Caco-2 (cell line): ENCODE data around the gene USP8. TPM values are rescaled to one million over a fixed set of nuclear protein-coding genes. Genes with fewer than 3 reads are reported as not detected.

Experiments
- BruUV-seq: library from RNA; stranded (reverse); fragments of 400-500 nt; replicated peaks from 2 replicates; lab custom pipeline; 2021; lab: Mats Ljungman, UMichigan
- CTCF ChIA-PET: fragments of 300-600 bp; sonication (Branson Sonifier 250); formaldehyde crosslinking; loops from one replicate; lab custom pipeline; 2022; ENCODE audit warnings: antibody characterized with exemption; lab: Charles Lee
- POLR2A ChIA-PET: fragments of 300-600 bp; sonication (Branson Sonifier 250); formaldehyde crosslinking; loops from one replicate; lab custom pipeline; 2022; ENCODE audit warnings: antibody characterized with exemption; lab: Charles Lee
- DNase-seq, 2 experiments: peaks; one replicate each; pipeline versions ENCODE4 v3.0.0 to v3.0.0-alpha.2; 2020 to 2022
- H3K27me3 ChIP-seq: replicated peaks from 2 replicates; pipeline ENCODE4 v1.6.0; 2011; ENCODE audit warnings: low read length; ENCODE audit not compliant: control insufficient read depth, insufficient read depth
- H3K36me3 ChIP-seq: 2 replicates; pipeline ENCODE4 v1.5.1; 2011; ENCODE audit warnings: low read length; ENCODE audit not compliant: control insufficient read depth, insufficient read depth
- H3K4me1 ChIP-seq: fragments of 250-450 bp; sonication (Bioruptor Pico); 2 replicates; pipeline ENCODE4 v1.5.1; 2020; ENCODE audit warnings: mild to moderate bottlenecking
- H3K4me3 ChIP-seq: 2 replicates; pipeline ENCODE4 v1.5.1; 2011; ENCODE audit warnings: low read depth, mild to moderate bottlenecking, control low read depth, low read length
- H3K9me3 ChIP-seq: fragments of 250-450 bp; sonication (Bioruptor Pico); 2 replicates; pipeline ENCODE4 v1.5.1; 2020; ENCODE audit warnings: mild to moderate bottlenecking, moderate library complexity
- H3K27ac Mint-ChIP-seq: one replicate; pipeline ENCODE4 v1.8.0; 2022; ENCODE audit warnings: mixed read lengths; ENCODE audit not compliant: unreplicated experiment
- H3K27me3 Mint-ChIP-seq: one replicate; pipeline ENCODE4 v1.8.0; 2022; ENCODE audit warnings: mixed read lengths; ENCODE audit not compliant: insufficient read depth, unreplicated experiment
- H3K36me3 Mint-ChIP-seq: one replicate; pipeline ENCODE4 v1.8.0; 2022; ENCODE audit warnings: mild to moderate bottlenecking, mixed read lengths; ENCODE audit not compliant: insufficient read depth, unreplicated experiment
- H3K4me1 Mint-ChIP-seq: one replicate; pipeline ENCODE4 v1.8.0; 2022; ENCODE audit warnings: low read depth, mixed read lengths; ENCODE audit not compliant: unreplicated experiment
- H3K4me3 Mint-ChIP-seq: one replicate; pipeline ENCODE4 v1.8.0; 2022; ENCODE audit warnings: mild to moderate bottlenecking, moderate library complexity, mixed read lengths; ENCODE audit not compliant: unreplicated experiment
- H3K9me3 Mint-ChIP-seq: one replicate; pipeline ENCODE4 v1.8.0; 2022; ENCODE audit warnings: mixed read lengths; ENCODE audit not compliant: unreplicated experiment
- CTCF ChIP-seq, 2 experiments: fragments of 200-600 bp in 1 of 2; IDR thresholded peaks; 1 replicate in 1 of 2; 2 replicates in 1 of 2; pipeline versions ENCODE4 v1.5.1 to v1.8.0; 2011 to 2022; ENCODE audit warnings: antibody characterized with exemption in 1 of 2, control low read depth in 1 of 2, inconsistent platforms in 1 of 2, low read depth in 1 of 2, low read length in 1 of 2, mild to moderate bottlenecking in 1 of 2, moderate library complexity in 1 of 2; ENCODE audit not compliant: insufficient read depth in 1 of 2, severe bottlenecking in 1 of 2, unreplicated experiment in 1 of 2
- intact Hi-C: fragments of 100-400 bp; cut with micrococcal nuclease; formaldehyde crosslinking; loops from one replicate; pipeline ENCODE4 v1.10.0; 2022; ENCODE audit not compliant: unreplicated experiment
- total RNA-seq: library from RNA; stranded (reverse); gene quantifications from 2 replicates; pipeline ENCODE4 v1.2.3, GENCODE V29; 2022

USP8 gene
- total RNA-seq, 1 experiment from 2014 or later: 56.2 TPM

- H3K27me3 ChIP-seq: no peaks in the 10 kb centered on the region
- no peak for TF ChIP-seq CTCF (IDR thresholded peaks at IDR 0.05; ENCODE audit: insufficient read depth in 1 of 2, low read depth in 1 of 2, low read length in 1 of 2, severe bottlenecking in 1 of 2, unreplicated experiment in 1 of 2)
- DNase-seq: no peak
- H3K36me3 ChIP-seq: no peaks in the 10 kb centered on the region; the same call in 1 of the 2 replicates
- ChIA-PET CTCF (no interaction called here), POLR2A (no interaction called here)
- H3K27me3 Mint-ChIP-seq: no peaks in the 10 kb centered on the region
- 0 out of 2 replicates have a peak, but pooled peaks cover 4% of the 10 kb centered on the region for H3K4me1 ChIP-seq
- no peak overlapping the region for H3K4me3 ChIP-seq
- H3K27ac Mint-ChIP-seq: no peak overlapping the region
- no peaks in the 10 kb centered on the region for H3K9me3 Mint-ChIP-seq
- BruUV-seq: no TSS peak
- peaks cover 26% of the 10 kb centered on the region for H3K36me3 Mint-ChIP-seq
- no peaks in the 10 kb centered on the region for H3K9me3 ChIP-seq
- no peaks in the 10 kb centered on the region for H3K4me1 Mint-ChIP-seq
- intact Hi-C loops: loop anchor here (10.0 kb wide), 1 partner anchor 478 kb away; the partner anchor contains the start of gene AP4E1
- peak overlapping the region; percentile 48 for H3K4me3 Mint-ChIP-seq
Measured at GRCh38 chr15:50426428-50426827, 2.2 kb downstream of the USP8 start.

GRCh38 chr15:50431204-50431603 is 7.0 kb downstream of the USP8 start:
- BruUV-seq: no TSS peak
- no peaks in the 10 kb centered on the region for H3K27me3 Mint-ChIP-seq
- intact Hi-C loops: no loop called here

GRCh38 chr15:50432230-50432629 is 8.0 kb downstream of the USP8 start:
- Mint-ChIP-seq H3K27ac (no peak overlapping the region), H3K4me1 (peaks cover 10% of the 10 kb centered on the region), H3K27me3 (no peaks in the 10 kb centered on the region), H3K4me3 (no peak overlapping the region), H3K9me3 (no peaks in the 10 kb centered on the region), H3K36me3 (peaks cover 16% of the 10 kb centered on the region)
- Histone ChIP-seq H3K9me3 (no peaks in the 10 kb centered on the region), H3K4me1 (peaks cover 4% of the 10 kb centered on the region), H3K27me3 (no peaks in the 10 kb centered on the region), H3K36me3 (no peaks in the 10 kb centered on the region), H3K4me3 (no peak overlapping the region)
- no TSS peak for BruUV-seq
- TF ChIP-seq CTCF (IDR thresholded peaks at IDR 0.05; ENCODE audit: insufficient read depth in 1 of 2, low read depth in 1 of 2, low read length in 1 of 2, severe bottlenecking in 1 of 2, unreplicated experiment in 1 of 2): no peak
- intact Hi-C loops: no loop called here
- DNase-seq: no peak
- ChIA-PET POLR2A (no interaction called here), CTCF (no interaction called here)

More at GRCh38 chr15:50431204-50431603, 7.0 kb downstream of the USP8 start:
- POLR2A ChIA-PET: no interaction called here
- Mint-ChIP-seq H3K4me3 (no peak overlapping the region), H3K27ac (no peak overlapping the region), H3K9me3 (no peaks in the 10 kb centered on the region), H3K4me1 (peaks cover 8% of the 10 kb centered on the region), H3K36me3 (peaks cover 16% of the 10 kb centered on the region)
- DNase-seq: no peak
- H3K36me3 ChIP-seq: no peaks in the 10 kb centered on the region; the same call in 1 of the 2 replicates
- no peak for TF ChIP-seq CTCF (IDR thresholded peaks at IDR 0.05; ENCODE audit: insufficient read depth in 1 of 2, low read depth in 1 of 2, low read length in 1 of 2, severe bottlenecking in 1 of 2, unreplicated experiment in 1 of 2)
- CTCF ChIA-PET: no interaction called here
- peaks cover 4% of the 10 kb centered on the region for H3K4me1 ChIP-seq
- no peaks in the 10 kb centered on the region for H3K9me3 ChIP-seq
- no peak overlapping the region for H3K4me3 ChIP-seq
- no peaks in the 10 kb centered on the region for H3K27me3 ChIP-seq
